Fibroblast of upper back skin (primary cell): ENCODE results near the gene SVIL.
"Not testable (repeated sequence)": the region's sequence is repeated elsewhere in the genome, so short reads cannot be mapped to it uniquely, and the experiment has no call there.

Source experiments
- DNase-seq: peaks from one replicate; pipeline ENCODE4 v3.0.0-alpha.2; 2013

Gene SVIL

GRCh38 chr10:29570248-29570647 lies 64.5 kb downstream of the SVIL start:
- DNase-seq, result not testable (repeated sequence)

- DNase-seq, result peak; percentile 60
These were observed 65.0 kb downstream of the SVIL start for GRCh38 chr10:29569795-29570194.

GRCh38 chr10:29567003-29567402 lies 67.8 kb downstream of the SVIL start:
- no peak for DNase-seq

GRCh38 chr10:29566209-29566608 lies 68.6 kb downstream of the SVIL start:
- DNase-seq, result not testable (repeated sequence)

- DNase-seq, result no peak
These were observed 71.2 kb downstream of the SVIL start for GRCh38 chr10:29563420-29564035.

GRCh38 chr10:29563006-29563405 lies 71.8 kb downstream of the SVIL start:
- DNase-seq, result not testable (repeated sequence)

- DNase-seq, result no peak
These were observed 74.8 kb downstream of the SVIL start for GRCh38 chr10:29559996-29560395.

- DNase-seq, result no peak
These were observed 77.1 kb downstream of the SVIL start for GRCh38 chr10:29557665-29558064.

- peak; percentile 73 for DNase-seq
These were observed 78.9 kb downstream of the SVIL start for GRCh38 chr10:29555746-29556481.

- no peak for DNase-seq
These were observed 79.6 kb downstream of the SVIL start for GRCh38 chr10:29555091-29555745.

- DNase-seq, result peak; percentile 66
These were observed 80.1 kb downstream of the SVIL start for GRCh38 chr10:29554660-29555059.

- no peak for DNase-seq
These were observed 81.1 kb downstream of the SVIL start for GRCh38 chr10:29553544-29554250.

GRCh38 chr10:29553116-29553515 lies 81.7 kb downstream of the SVIL start:
- not testable (repeated sequence) for DNase-seq

- DNase-seq, result not testable (repeated sequence)
These were observed 85.3 kb downstream of the SVIL start for GRCh38 chr10:29549493-29549892.

- DNase-seq, result no peak
These were observed 87.9 kb downstream of the SVIL start for GRCh38 chr10:29546773-29547313.

- DNase-seq, result no peak
These were observed 89.6 kb downstream of the SVIL start for GRCh38 chr10:29545122-29545521.

GRCh38 chr10:29543715-29544114 lies 91.1 kb downstream of the SVIL start:
- no peak for DNase-seq

- DNase-seq, result no peak
These were observed 92.0 kb downstream of the SVIL start for GRCh38 chr10:29542723-29543122.

- DNase-seq, result no peak
These were observed 93.2 kb downstream of the SVIL start for GRCh38 chr10:29541422-29542210.

GRCh38 chr10:29540016-29540415 lies 94.8 kb downstream of the SVIL start:
- no peak for DNase-seq

GRCh38 chr10:29539412-29539811 lies 95.4 kb downstream of the SVIL start:
- no peak for DNase-seq

- DNase-seq, result no peak
These were observed 97.0 kb downstream of the SVIL start for GRCh38 chr10:29537799-29538198.
